A673 (cell line): ENCODE measurements around the gene SLC7A1. TPM values are rescaled to one million over a fixed set of nuclear protein-coding genes. Genes with fewer than 3 reads are reported as not detected.

Experiments used
- BruUV-seq: library from RNA; stranded (reverse); fragments of 400-500 nt; replicated peaks from 2 replicates; lab custom pipeline; 2021; lab: Mats Ljungman, UMichigan
- CTCF ChIA-PET: fragments of 300-600 bp; sonication (Branson Sonifier 250); formaldehyde crosslinking; loops from one replicate; lab custom pipeline; 2022; ENCODE audit warnings: antibody characterized with exemption; lab: Charles Lee
- POLR2A ChIA-PET: fragments of 300-600 bp; sonication (Branson Sonifier 250); formaldehyde crosslinking; loops from one replicate; lab custom pipeline; 2022; ENCODE audit warnings: antibody characterized with exemption; ENCODE audit not compliant: low non-redundant PET; lab: Charles Lee
- DNase-seq: peaks from one replicate; pipeline ENCODE4 v3.0.0-alpha.2; 2015; ENCODE audit warnings: low spot score
- H3K27ac ChIP-seq: fragments of 200-600 bp; sonication (generic); 2 replicates; pipeline ENCODE4 v1.5.1; 2016; ENCODE audit warnings: mixed run types, low read depth, mild to moderate bottlenecking, mixed read lengths, antibody characterized with exemption, low read length; ENCODE audit not compliant: poor library complexity, severe bottlenecking
- H3K27me3 ChIP-seq: fragments of 200-600 bp; sonication (generic); replicated peaks from 2 replicates; pipeline ENCODE4 v1.6.1; 2017; ENCODE audit warnings: mixed run types, low read depth, mild to moderate bottlenecking, mixed read lengths, antibody characterized with exemption, low read length; ENCODE audit not compliant: insufficient read depth, poor library complexity
- H3K36me3 ChIP-seq: fragments of 200-600 bp; sonication (generic); 2 replicates; pipeline ENCODE4 v1.6.1; 2016; ENCODE audit warnings: mixed run types, mild to moderate bottlenecking, mixed read lengths, antibody characterized with exemption, low read length; ENCODE audit not compliant: insufficient read depth, poor library complexity, severe bottlenecking
- H3K4me1 ChIP-seq: fragments of 200-600 bp; sonication (generic); 2 replicates; pipeline ENCODE4 v1.6.1; 2017; ENCODE audit warnings: mixed run types, mild to moderate bottlenecking, mixed read lengths, antibody characterized with exemption, low read length; ENCODE audit not compliant: insufficient read depth, poor library complexity, severe bottlenecking
- H3K4me3 ChIP-seq: fragments of 200-600 bp; sonication (generic); 2 replicates; pipeline ENCODE4 v1.5.1; 2016; ENCODE audit warnings: low read depth, mixed run types, mild to moderate bottlenecking, mixed read lengths, low read length; ENCODE audit not compliant: poor library complexity, severe bottlenecking
- H3K9me3 ChIP-seq: fragments of 200-600 bp; sonication (generic); 2 replicates; pipeline ENCODE4 v1.6.1; 2016; ENCODE audit warnings: mixed run types, low read depth, mild to moderate bottlenecking, mixed read lengths, antibody characterized with exemption, low read length; ENCODE audit not compliant: poor library complexity, severe bottlenecking
- CTCF ChIP-seq: fragments of 300-800, 200-600 bp; sonication (generic); conservative IDR thresholded peaks from 2 replicates; pipeline ENCODE4 v1.5.1; 2017; ENCODE audit warnings: low read depth, mild to moderate bottlenecking, antibody characterized with exemption, low read length, moderate library complexity, mixed read lengths
- EZH2 ChIP-seq: fragments of 200-600 bp; sonication (generic); IDR thresholded peaks from 2 replicates; pipeline ENCODE4 v1.6.1; 2017; ENCODE audit warnings: borderline replicate concordance, low read depth, mild to moderate bottlenecking, mixed read lengths, antibody characterized with exemption, low read length; ENCODE audit not compliant: poor library complexity, severe bottlenecking
- intact Hi-C: fragments of 100-400 bp; cut with micrococcal nuclease; formaldehyde crosslinking; loops from one replicate; pipeline ENCODE4 v1.10.0; 2022; ENCODE audit not compliant: unreplicated experiment
- total RNA-seq: library from RNA; stranded (reverse); gene quantifications from 2 replicates; pipeline ENCODE4 v1.2.3, GENCODE V29; 2021

SLC7A1 gene
- total RNA-seq, 1 experiment from 2014 or later = 81.6 TPM

- BruUV-seq = no TSS peak
- H3K27me3 ChIP-seq = peaks cover 10% of the 10 kb centered on the region
- no peak for DNase-seq
- H3K4me1 ChIP-seq = no peaks in the 10 kb centered on the region
- H3K4me3 ChIP-seq = no peak overlapping the region
- TF ChIP-seq CTCF = no peak
- no peak for TF ChIP-seq EZH2
- no peaks in the 10 kb centered on the region for H3K36me3 ChIP-seq
- no peaks in the 10 kb centered on the region for H3K9me3 ChIP-seq
- intact Hi-C loops = no loop called here
- H3K27ac ChIP-seq = no peak overlapping the region
- ChIA-PET POLR2A (no interaction called here), CTCF (no interaction called here)
These were observed 29.5 kb upstream of the SLC7A1 start for GRCh38 chr13:29624997-29625396.

- Histone ChIP-seq H3K27me3 (peaks cover 2% of the 10 kb centered on the region), H3K27ac (no peak overlapping the region), H3K4me1 (no peaks in the 10 kb centered on the region), H3K4me3 (no peak overlapping the region), H3K36me3 (no peaks in the 10 kb centered on the region), H3K9me3 (no peaks in the 10 kb centered on the region)
- intact Hi-C loops = no loop called here
- BruUV-seq = no TSS peak
- ChIA-PET POLR2A (no interaction called here), CTCF (no interaction called here)
- no peak for TF ChIP-seq EZH2
- no peak for TF ChIP-seq CTCF
- DNase-seq = no peak
These were observed 26.4 kb upstream of the SLC7A1 start for GRCh38 chr13:29621841-29622240.

- H3K27me3 ChIP-seq = peaks cover 8% of the 10 kb centered on the region
These were observed 25.7 kb upstream of the SLC7A1 start for GRCh38 chr13:29621051-29621800.

More at GRCh38 chr13:29621051-29621800, 25.7 kb upstream of the SLC7A1 start:
- CTCF ChIA-PET = no interaction called here
- POLR2A ChIA-PET = no interaction called here
- no TSS peak for BruUV-seq
- intact Hi-C loops = no loop called here
- no peaks in the 10 kb centered on the region for H3K36me3 ChIP-seq
- no peaks in the 10 kb centered on the region for H3K9me3 ChIP-seq
- no peaks in the 10 kb centered on the region for H3K4me1 ChIP-seq
- H3K27ac ChIP-seq = no peak overlapping the region
- no peak overlapping the region for H3K4me3 ChIP-seq
- DNase-seq = no peak
- TF ChIP-seq CTCF = no peak
- TF ChIP-seq EZH2 = no peak
